ENCODE measurements around the gene OMA1.

GRCh38 chr1:58454385-58454784 lies 92.1 kb downstream of the OMA1 start:
- TF ChIP-seq CEBPB (IDR thresholded peaks at IDR 0.05; ENCODE audit: low read depth, low read length) (no peak), NFE2L2 (IDR thresholded peaks at IDR 0.05; ENCODE audit: low read depth, low read length) (no peak), CTCF (conservative IDR thresholded peaks at IDR 0.05; ENCODE audit: low read depth, low read length) (no peak), BHLHE40 (IDR thresholded peaks at IDR 0.05; ENCODE audit: low read depth, low read length) (no peak), ELK1 (IDR thresholded peaks at IDR 0.05; ENCODE audit: borderline replicate concordance, low read depth, low read length) (no peak), USF2 (IDR thresholded peaks at IDR 0.05; ENCODE audit: low read depth, low read length) (no peak), FOS (IDR thresholded peaks at IDR 0.05; ENCODE audit: low read depth, low read length) (no peak), RAD21 (IDR thresholded peaks at IDR 0.05; ENCODE audit: low read length) (no peak), MAZ (IDR thresholded peaks at IDR 0.05; ENCODE audit: borderline replicate concordance, low read depth, low read length) (no peak), POLR2A (IDR thresholded peaks at IDR 0.05; ENCODE audit: low read depth, low read length) (no peak)

Measured in IMR-90 (cell line).